ENCODE data around the gene ENOX1.

GRCh38 chr13:43583321-43583720 is 203.5 kb downstream of the ENOX1 start:
- no peak for TF ChIP-seq PRDM10 (tag by site-specific recombination; IDR thresholded peaks at IDR 0.05)
- TF ChIP-seq CTCF (tag by site-specific recombination; IDR thresholded peaks at IDR 0.05): no peak
- no peak for TF ChIP-seq PRDM1 (tag by site-specific recombination; IDR thresholded peaks at IDR 0.05)
- TF ChIP-seq ZNF555 (tag by site-specific recombination; conservative IDR thresholded peaks at IDR 0.05): no peak
- TF ChIP-seq REST (tag by site-specific recombination; IDR thresholded peaks at IDR 0.05): no peak
- no peak for TF ChIP-seq ZNF777 (tag by site-specific recombination; IDR thresholded peaks at IDR 0.05; ENCODE audit: borderline replicate concordance)
- TF ChIP-seq ZNF133 (tag by site-specific recombination; IDR thresholded peaks at IDR 0.05): no peak
- TF ChIP-seq SETDB1 (IDR thresholded peaks at IDR 0.05; ENCODE audit: insufficient read length, low read length): no peak
- no peak for TF ChIP-seq ZNF138 (tag by site-specific recombination; IDR thresholded peaks at IDR 0.05; ENCODE audit: borderline replicate concordance)
- no peak for TF ChIP-seq TCF7L2 (IDR thresholded peaks at IDR 0.05; ENCODE audit: borderline replicate concordance, low read depth, low read length)
- TF ChIP-seq MYNN (tag by site-specific recombination; IDR thresholded peaks at IDR 0.05; ENCODE audit: borderline replicate concordance): no peak
- no peak for TF ChIP-seq SP7 (tag by site-specific recombination; IDR thresholded peaks at IDR 0.05)

All from HEK293 (cell line).